ENCODE results near the gene MCOLN1.

Gene MCOLN1

DNA sequence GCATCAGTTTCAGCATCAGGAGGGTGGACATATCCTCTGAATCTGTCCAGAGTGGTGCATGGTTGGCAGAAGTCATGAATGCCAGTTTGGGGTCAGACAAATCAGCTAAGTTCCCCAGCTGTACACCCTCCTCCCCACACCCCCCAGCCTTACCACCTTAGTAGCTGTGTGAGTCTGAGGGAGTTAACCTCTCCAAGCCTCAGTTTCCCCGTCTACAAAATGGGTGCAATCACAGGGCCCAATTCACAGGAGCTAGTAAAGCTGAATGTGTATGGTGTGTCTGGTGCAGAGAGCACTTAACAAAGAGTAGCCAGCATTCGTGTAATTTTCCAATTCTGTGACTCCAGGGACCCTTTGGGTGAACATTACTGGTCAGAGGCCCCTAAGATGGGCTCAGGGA is 19.9 kb upstream of the MCOLN1 start:
- no peak for DNase-seq (ENCODE audit: low read depth)

DNA sequence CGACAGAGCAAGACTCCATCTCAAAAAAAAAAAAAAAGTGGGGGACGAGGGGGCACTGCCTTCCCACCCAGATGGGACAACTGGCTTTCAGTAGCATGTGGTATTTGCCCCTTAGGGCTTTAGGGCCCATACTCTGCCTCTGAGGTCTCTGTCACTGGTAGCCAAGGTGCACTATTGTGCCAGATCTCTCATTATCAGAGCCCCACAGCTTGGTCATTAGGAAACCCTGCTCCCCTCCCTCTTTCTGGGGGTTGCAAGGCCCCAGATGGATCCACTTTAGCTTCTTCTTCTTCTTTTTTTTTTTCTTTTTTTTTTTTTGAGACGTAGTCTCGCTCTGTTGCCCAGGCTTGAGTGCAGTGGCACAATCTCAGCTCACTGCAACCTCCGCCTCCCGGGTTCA is 17.7 kb upstream of the MCOLN1 start:
- DNase-seq (ENCODE audit: low read depth) = no peak

DNA sequence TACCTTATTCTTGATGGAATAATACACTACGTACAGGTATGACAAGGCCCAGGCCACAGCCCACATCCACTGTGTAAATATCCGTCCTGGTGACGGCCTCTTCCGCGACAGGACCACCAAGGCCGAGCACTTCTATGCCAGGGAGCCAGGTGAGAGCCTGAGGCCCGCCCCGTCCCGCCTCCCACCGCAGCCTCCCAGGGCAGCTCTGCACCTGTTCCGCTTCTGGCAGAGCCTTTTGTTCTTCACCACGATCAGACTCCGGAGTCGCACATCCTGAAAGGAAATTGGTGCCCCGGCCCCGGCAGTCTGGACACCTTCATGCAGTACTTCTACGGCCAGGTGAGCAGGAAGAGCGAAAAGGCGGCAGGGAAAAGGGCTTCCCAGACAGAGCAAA is 17.1 kb upstream of the MCOLN1 start:
- no peak for DNase-seq (ENCODE audit: low read depth)

DNA sequence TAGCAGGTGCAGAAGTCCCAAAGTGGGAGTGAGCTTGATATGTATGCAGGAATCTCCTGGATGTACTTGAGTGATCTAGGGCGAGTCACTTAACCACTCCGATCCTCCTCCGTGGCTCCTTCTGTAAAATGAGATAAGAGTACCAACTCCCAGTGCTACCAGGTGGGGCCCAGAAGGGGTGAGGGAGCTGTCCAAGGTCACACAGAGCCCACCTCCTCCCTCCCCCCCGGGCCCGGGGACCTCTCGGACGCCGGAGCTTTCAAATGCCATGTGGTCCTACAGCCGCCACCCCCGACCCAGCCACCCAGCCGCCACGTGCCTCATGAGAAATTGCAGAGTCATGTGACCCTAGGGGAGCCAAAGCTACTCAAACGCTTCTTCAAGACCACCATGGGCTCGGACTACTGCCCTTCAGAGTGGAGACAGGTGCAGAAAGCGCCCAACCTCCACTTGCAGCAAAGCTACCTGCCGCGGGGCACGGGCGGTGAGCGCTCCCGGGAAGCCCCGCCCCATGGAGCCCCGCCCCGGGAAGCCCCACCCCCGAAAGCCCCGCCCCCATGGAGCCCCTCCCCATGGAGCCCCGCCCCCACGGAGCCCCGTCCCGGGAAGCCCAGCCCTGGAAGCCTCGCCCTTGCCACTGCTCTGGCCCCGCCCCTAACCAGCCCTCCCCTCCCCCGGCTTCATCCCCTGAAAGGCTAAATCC is 16.6 kb upstream of the MCOLN1 start:
- DNase-seq (ENCODE audit: low read depth) = no peak

DNA sequence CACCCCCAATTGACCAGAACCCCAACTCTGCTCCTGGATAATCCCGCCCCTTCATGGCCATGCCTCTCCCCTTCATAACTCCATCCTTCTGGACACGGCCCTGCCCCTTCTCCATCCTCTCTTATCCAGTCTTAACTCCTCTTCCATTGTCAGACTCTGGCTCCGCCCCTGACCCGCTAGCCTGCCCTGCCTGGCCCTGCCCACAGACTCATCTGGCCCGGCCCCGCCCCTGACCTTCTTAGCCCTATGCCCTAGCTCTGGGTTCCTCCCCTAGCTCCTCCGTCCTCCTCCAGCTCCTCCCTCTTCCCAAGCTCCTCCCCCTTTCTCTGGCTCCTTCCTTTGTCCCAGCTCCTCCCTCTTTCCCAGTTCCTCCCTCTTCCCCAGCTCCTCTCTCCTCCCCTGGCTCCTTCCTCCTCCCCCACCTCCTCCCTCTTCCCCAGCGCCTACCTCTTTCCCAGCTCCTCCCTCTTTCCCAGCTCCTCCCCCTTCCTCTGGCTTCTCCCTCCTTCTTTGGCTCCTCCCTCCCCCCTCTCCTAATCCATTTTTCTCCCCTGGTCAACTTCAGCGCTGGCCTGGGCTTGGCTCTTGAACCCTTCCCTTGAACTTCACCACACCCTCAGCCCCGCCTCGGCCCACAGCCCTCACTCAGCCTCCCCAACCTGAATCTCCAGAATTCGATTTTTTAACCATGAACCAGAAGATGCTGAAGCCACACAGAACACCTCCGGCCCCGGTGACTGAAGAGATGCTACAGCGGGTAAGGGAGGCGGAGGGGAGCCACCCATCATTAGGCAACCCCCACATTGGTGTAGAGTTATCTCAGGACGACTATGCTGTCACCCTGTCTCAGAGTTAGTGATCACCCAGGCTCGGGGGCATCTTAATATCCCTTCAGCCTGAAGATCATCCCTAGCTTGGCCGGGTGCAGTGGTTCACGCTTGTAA is 15.8 kb upstream of the MCOLN1 start:
- no peak for DNase-seq (ENCODE audit: low read depth)

DNA sequence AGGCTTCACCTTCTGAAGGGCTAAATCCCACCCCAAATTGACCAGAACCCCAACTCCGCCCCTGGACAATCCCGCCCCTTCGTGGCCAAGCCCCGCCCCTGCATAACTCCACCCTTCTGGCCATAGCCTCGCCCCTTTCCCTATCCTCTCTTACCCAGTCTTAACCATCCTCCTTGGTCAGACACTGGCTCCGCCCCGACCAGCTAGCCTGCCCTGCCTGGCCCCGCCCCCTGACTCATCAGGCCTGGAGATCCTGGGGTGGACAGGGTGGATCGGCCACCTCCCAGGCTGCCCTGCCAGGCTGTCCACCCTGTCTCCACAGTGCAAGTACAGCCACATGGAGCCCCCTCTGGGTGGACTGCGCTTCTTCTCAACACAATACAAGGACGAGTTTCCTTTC is 14.5 kb upstream of the MCOLN1 start:
- DNase-seq (ENCODE audit: low read depth) = no peak

DNA sequence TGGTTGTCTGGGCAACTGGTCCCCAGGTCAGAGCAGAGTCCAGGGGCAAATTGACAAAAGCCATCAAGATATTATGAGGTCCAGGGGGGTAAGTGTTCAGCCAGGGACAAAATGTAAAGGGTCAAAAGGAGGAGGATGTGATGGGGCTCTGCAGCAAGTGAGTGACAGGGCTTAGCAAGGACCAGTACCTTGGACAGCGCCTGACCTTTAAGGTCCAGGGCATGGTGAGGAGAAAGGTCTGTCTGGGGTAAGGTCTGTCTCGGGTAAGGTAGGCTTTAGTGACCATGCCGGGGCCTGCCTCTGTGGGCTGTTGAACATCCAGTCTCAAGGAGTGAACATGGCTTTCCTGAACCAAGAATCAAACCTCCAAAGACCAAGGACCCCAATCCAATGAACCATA is 12.8 kb upstream of the MCOLN1 start:
- no peak for DNase-seq (ENCODE audit: low read depth)

DNA sequence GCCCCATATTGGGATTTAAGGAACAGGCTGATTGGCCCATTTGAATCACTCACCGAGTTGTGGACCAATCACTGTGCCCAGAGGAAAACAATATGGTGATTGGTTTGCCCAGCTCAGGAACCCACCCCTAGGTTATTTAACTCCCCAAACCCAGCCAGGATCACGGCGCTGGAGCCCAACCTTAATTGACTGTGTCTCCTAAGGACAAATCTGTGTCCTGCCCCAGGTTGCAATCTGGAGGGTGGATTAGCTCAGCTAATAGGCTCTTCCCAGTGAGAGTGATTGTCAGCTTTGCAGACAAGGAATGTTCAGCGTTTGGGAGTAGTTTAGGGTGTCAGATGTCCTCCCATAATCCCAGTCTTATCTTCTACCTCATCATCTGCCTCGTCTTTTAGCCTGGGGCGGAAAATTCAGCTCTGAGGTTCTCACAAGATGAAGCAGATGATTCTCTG is 10.0 kb upstream of the MCOLN1 start:
- DNase-seq (ENCODE audit: low read depth) = no peak

DNA sequence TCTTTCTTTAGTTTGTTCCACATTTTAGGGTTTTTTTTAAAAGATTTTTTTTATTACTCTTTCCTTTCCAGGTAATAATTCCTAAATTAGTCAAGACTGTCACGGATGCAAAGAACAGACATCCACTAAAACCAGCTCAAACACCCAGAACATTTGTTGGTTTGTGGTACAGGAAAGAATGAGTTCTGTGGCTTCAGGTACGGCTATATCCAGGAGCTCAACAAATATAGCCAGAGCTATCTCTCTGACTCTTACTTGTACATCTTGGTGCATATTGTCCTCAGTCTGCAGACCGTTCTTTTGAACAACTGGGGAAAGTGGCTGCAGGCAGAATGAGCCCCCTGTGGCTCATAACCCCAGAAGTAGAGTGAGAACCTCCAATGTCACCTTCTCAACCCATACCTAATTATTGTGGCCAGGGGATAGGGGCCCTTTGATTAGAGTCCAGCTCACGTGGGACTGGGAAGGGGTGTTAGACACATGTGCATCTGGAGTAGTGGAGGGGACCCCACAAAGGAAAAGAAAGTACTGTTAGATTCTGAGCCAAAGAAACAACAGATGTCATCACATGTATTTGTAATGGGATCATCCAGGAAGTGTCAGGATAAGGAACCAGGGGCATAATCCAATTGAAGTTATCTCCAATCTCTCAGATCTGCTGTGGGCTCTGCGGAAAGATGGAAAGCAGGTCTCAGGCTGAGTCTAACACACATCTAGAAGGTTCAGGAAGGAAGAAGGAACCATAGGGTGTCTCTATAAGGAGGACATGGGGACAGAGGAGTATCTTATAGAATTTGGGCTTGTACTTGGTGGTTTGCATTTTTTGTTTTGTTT is 8.4 kb upstream of the MCOLN1 start:
- DNase-seq (ENCODE audit: low read depth) = no peak

DNA sequence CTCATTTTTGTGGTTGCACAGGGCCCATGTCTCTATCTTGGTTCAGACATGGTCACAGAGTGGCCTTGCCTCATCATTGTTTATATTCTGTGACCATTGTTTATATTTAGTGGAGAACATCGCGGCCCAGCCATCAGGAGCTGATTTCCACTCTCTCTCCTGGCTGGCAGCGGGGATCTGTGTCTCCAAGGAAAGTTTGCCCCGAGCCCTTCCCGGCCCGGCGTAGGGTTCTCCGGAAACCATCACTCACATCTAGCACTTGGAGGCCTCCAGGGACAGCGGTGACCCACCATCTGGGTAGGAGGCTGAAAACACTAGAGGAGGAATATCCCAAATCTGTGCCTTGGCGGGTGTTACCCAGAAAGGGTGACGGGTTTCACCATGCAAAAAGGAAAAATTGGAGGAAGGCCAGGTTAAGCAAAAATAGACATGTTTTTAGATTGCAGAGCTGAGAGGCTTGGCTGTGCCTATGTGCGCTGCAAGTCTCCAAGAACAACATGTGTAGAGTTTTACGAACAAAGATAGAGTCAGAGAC is 7.2 kb upstream of the MCOLN1 start:
- no peak for DNase-seq (ENCODE audit: low read depth)

DNA sequence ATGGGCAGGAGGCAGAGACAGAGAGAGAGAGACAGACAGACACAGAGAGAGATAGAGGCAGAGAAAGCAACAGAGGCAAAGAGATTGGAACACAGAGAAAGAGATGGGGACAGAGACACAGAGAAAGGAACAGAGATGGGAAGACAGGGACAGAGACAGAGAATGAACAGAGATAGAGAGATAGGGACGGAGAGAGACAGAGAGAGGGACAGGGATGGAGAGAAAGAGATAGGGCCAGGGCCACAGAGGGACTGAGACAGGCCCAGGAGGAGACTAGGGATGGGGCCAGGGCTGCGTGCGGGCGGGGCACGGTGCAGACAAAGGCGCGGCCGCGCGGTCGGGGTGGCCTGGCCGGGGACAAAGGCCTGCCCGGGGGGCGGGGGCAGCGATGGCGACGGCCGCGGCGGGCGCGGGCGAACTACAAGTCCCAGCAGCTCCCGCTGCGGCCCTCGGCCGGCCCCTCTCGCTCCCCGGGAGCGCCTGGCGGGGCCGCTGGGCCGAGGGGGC is 6.7 kb upstream of the MCOLN1 start, which contains the start of gene ZNF358:
Gene ZNF358, plus strand, starts transcription at position 459 of the 507 bp plus-strand sequence. CDS start 3,140 bp downstream, outside the sequence.
- no peak for DNase-seq (ENCODE audit: low read depth)

DNA sequence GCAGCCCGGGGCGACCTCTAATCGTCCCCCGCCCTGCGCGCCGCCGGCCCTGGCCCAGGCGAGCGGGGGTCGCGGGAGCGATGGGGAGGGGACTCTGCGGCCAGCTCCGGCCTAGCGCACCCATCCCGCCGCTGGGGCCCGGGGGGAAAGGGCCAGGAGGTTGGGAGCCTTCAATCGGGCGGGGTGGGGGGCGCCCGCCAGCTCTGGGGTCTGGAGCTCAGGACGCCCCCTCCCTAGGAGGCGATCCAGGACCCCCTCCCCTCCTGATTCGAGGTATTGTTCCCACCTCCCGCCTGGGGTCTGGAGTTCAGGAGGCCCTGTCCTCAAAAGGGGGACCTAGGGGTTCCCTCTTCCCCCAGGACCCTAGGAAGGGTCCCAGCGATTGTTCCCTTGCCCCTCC is 6.1 kb upstream of the MCOLN1 start:
- no peak for DNase-seq (ENCODE audit: low read depth)

DNA sequence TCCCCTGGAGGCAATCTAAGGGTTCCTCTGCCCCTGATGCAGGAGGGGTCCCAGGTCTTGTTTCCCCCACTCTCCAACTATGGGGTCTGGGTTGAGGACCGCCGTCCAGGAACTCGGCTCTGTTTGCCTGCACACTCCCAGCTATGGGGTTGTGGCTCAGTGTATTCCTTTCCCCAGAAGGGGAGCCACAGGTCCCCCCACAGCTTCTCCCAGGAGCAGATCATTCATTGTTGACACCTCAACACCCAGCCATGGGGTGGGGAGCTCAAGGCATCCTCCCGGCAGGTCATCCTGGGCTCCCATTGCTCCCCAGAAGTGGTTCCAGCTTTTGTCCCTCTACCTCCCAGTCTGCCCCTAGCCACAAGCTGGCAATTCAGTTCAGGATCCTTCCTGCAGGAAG is 5.5 kb upstream of the MCOLN1 start:
- DNase-seq (ENCODE audit: low read depth) = no peak

DNA sequence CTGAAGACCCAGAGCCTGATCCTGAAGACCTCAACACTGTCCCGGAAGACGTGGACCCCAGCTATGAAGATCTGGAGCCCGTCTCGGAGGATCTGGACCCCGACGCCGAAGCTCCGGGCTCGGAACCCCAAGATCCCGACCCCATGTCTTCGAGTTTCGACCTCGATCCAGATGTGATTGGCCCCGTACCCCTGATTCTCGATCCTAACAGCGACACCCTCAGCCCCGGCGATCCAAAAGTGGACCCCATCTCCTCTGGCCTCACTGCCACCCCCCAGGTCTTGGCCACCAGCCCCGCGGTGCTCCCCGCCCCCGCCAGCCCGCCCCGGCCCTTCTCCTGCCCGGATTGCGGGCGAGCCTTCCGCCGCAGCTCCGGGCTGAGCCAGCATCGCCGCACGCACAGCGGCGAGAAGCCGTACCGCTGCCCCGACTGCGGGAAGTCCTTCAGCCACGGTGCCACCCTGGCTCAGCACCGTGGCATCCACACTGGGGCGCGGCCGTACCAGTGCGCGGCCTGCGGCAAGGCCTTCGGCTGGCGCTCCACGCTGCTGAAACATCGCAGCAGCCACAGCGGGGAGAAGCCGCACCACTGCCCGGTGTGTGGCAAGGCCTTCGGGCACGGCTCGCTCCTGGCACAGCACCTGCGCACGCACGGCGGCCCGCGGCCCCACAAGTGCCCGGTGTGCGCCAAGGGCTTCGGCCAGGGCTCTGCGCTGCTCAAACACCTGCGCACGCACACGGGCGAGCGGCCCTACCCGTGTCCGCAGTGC is 2.9 kb upstream of the MCOLN1 start:
- no peak for DNase-seq (ENCODE audit: low read depth)

DNA sequence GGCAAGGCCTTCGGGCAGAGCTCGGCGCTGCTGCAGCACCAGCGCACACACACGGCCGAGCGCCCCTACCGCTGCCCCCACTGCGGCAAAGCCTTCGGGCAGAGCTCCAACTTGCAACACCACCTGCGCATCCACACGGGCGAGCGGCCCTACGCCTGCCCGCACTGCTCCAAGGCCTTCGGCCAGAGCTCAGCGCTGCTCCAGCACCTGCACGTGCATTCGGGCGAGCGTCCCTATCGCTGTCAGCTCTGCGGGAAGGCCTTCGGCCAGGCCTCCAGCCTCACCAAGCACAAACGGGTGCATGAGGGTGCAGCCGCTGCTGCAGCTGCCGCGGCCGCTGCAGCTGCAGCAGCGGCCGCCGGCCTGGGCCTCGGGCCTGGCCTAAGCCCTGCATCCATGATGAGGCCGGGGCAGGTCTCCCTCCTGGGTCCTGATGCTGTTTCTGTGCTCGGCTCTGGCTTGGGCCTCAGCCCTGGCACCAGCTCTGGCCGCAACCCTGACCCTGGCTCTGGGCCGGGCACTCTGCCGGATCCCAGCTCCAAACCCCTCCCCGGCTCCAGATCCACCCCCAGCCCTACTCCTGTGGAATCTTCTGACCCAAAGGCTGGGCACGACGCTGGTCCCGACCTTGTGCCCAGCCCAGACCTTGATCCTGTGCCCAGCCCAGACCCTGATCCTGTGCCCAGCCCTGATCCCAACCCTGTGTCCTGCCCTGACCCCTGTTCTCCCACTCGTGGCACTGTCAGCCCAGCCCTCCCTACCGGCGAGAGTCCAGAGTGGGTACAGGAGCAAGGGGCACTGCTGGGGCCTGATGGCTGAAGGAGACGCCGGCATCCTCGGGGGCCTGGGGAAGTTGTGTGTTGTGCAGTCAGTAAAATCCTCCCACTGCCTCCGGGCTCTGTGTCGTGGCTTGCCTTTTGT is 2.0 kb upstream of the MCOLN1 start:
- DNase-seq (ENCODE audit: low read depth) = no peak

DNA sequence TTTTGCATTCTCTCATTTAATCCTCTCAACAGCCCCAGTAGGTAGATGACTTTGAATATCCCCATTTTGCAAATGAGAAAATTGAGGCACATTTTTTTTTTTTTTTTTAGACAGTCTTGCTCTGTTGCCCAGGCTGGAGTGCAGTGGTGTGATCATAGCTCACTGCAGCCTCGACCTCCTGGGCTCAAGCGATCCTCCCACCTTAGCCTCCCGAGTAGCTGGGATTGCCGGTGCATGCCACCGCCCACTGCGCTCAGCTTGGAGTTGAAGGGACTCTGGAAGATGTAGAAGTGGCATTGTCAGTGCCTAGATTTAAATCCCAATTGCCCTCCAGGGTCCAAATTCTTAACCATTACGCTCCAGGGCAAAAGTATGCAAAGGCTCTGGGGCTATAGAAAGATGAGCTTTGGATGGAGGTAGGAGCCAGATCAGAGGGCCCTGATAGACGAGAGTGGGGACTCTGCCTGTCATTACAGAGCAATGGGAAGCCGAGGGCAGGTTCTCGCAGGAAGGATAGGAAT is 813 bp upstream of the MCOLN1 start:
- no peak for DNase-seq (ENCODE audit: low read depth)

DNA sequence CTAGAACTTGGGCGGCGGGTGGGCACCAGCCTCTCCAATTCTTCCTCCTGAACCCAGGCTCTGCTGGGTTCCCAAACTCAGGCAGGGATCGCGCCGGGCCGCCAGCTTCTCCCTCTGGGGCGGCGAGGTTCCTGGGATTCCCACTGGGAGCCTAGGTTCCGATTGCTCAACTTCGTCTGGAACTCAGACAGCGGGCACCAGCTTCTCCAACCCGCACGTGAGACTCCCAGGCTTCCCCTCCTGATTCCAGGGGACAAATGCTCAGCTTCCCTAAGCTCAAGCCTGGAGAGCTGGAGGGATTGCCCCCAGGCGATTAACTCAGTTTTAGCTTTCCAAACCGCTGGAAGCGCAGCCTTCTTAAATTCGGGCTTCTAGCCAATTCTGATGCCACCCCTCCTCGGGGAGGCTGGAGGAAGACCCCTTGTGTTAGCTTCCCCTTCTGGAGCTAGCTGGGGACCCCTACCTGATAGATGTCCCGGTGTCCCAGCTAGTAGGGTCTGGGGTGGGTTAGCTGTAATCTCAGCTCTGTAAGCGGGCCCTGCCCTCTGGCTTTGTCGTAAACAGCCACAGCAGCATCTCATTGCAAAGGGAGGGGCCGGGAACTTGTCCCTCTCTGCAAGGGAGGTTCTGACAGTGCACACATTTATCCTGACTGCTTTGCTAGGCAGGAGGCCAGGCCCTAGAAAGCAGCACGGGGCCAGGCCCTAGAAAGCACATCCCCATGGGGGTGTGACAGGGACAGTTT is 671 bp downstream of the MCOLN1 start:
- no peak for DNase-seq (ENCODE audit: low read depth)

DNA sequence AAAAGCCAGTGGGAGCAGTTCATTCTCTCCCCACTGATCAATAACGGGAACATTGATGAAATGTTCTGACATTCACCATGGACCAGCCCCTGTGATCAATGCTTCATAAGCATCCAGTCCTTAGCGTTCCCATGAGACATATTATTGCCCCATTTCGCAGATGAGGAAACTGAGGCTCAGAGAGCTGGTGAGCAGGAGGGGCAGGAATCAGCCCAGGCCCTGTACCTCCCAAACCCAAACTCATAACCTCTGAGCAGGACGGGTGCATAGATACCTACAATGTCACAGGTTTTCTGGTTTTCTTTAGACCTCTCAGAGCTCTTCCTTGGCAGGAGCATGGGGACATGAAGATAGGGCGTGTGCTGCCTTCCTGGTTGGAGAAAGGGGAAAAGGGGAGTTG is 2.1 kb downstream of the MCOLN1 start:
- DNase-seq (ENCODE audit: low read depth) = no peak

Measured in T follicular helper cell (primary cell).